A673 (cell line): ENCODE measurements around the gene C4orf50. TPM values are rescaled to one million over a fixed set of nuclear protein-coding genes. Genes with fewer than 3 reads are reported as not detected.

Experiments used
- BruUV-seq: library from RNA; stranded (reverse); fragments of 400-500 nt; replicated peaks from 2 replicates; lab custom pipeline; 2021; lab: Mats Ljungman, UMichigan
- CTCF ChIA-PET: fragments of 300-600 bp; sonication (Branson Sonifier 250); formaldehyde crosslinking; loops from one replicate; lab custom pipeline; 2022; ENCODE audit warnings: antibody characterized with exemption; lab: Charles Lee
- POLR2A ChIA-PET: fragments of 300-600 bp; sonication (Branson Sonifier 250); formaldehyde crosslinking; loops from one replicate; lab custom pipeline; 2022; ENCODE audit warnings: antibody characterized with exemption; ENCODE audit not compliant: low non-redundant PET; lab: Charles Lee
- DNase-seq: peaks from one replicate; pipeline ENCODE4 v3.0.0-alpha.2; 2015; ENCODE audit warnings: low spot score
- H3K27ac ChIP-seq: fragments of 200-600 bp; sonication (generic); 2 replicates; pipeline ENCODE4 v1.5.1; 2016; ENCODE audit warnings: mixed run types, low read depth, mild to moderate bottlenecking, mixed read lengths, antibody characterized with exemption, low read length; ENCODE audit not compliant: poor library complexity, severe bottlenecking
- H3K27me3 ChIP-seq: fragments of 200-600 bp; sonication (generic); replicated peaks from 2 replicates; pipeline ENCODE4 v1.6.1; 2017; ENCODE audit warnings: mixed run types, low read depth, mild to moderate bottlenecking, mixed read lengths, antibody characterized with exemption, low read length; ENCODE audit not compliant: insufficient read depth, poor library complexity
- H3K36me3 ChIP-seq: fragments of 200-600 bp; sonication (generic); 2 replicates; pipeline ENCODE4 v1.6.1; 2016; ENCODE audit warnings: mixed run types, mild to moderate bottlenecking, mixed read lengths, antibody characterized with exemption, low read length; ENCODE audit not compliant: insufficient read depth, poor library complexity, severe bottlenecking
- H3K4me1 ChIP-seq: fragments of 200-600 bp; sonication (generic); 2 replicates; pipeline ENCODE4 v1.6.1; 2017; ENCODE audit warnings: mixed run types, mild to moderate bottlenecking, mixed read lengths, antibody characterized with exemption, low read length; ENCODE audit not compliant: insufficient read depth, poor library complexity, severe bottlenecking
- H3K4me3 ChIP-seq: fragments of 200-600 bp; sonication (generic); 2 replicates; pipeline ENCODE4 v1.5.1; 2016; ENCODE audit warnings: low read depth, mixed run types, mild to moderate bottlenecking, mixed read lengths, low read length; ENCODE audit not compliant: poor library complexity, severe bottlenecking
- H3K9me3 ChIP-seq: fragments of 200-600 bp; sonication (generic); 2 replicates; pipeline ENCODE4 v1.6.1; 2016; ENCODE audit warnings: mixed run types, low read depth, mild to moderate bottlenecking, mixed read lengths, antibody characterized with exemption, low read length; ENCODE audit not compliant: poor library complexity, severe bottlenecking
- EZH2 ChIP-seq: fragments of 200-600 bp; sonication (generic); IDR thresholded peaks from 2 replicates; pipeline ENCODE4 v1.6.1; 2017; ENCODE audit warnings: borderline replicate concordance, low read depth, mild to moderate bottlenecking, mixed read lengths, antibody characterized with exemption, low read length; ENCODE audit not compliant: poor library complexity, severe bottlenecking
- intact Hi-C: fragments of 100-400 bp; cut with micrococcal nuclease; formaldehyde crosslinking; loops from one replicate; pipeline ENCODE4 v1.10.0; 2022; ENCODE audit not compliant: unreplicated experiment
- total RNA-seq: library from RNA; stranded (reverse); gene quantifications from 2 replicates; pipeline ENCODE4 v1.2.3, GENCODE V29; 2021
- TF ChIP-seq, protein P1 (sequence below): fragments of 300-800, 200-600 bp; sonication (generic); conservative IDR thresholded peaks from 2 replicates; pipeline ENCODE4 v1.5.1; 2017; ENCODE audit warnings: low read depth, mild to moderate bottlenecking, antibody characterized with exemption, low read length, moderate library complexity, mixed read lengths

Gene C4orf50
- total RNA-seq, 1 experiment from 2014 or later: not detected

DNA sequence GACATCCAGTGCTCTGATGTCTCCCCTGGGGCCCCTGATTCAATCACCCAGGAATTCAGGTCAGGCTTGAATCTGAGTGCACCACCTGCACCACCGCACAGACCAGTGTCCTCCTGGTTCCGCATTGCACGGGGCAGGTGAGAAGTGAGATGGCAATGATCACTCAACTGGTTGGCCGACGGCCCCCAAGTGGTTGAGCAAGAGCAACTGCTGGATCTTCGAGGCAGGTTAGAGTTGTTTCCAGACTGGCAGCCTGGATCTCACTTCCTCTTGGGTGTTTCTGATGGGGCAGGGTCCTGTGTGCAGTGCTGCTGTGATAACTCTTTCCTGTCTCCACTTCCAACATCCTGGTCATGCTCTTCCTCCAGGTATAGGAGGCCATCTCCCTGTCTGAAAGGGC, 50.4 kb downstream of the C4orf50 start:
- no peaks in the 10 kb centered on the region for H3K27me3 ChIP-seq
- no peaks in the 10 kb centered on the region for H3K9me3 ChIP-seq
- BruUV-seq: no TSS peak
- TF ChIP-seq, protein P1, sequence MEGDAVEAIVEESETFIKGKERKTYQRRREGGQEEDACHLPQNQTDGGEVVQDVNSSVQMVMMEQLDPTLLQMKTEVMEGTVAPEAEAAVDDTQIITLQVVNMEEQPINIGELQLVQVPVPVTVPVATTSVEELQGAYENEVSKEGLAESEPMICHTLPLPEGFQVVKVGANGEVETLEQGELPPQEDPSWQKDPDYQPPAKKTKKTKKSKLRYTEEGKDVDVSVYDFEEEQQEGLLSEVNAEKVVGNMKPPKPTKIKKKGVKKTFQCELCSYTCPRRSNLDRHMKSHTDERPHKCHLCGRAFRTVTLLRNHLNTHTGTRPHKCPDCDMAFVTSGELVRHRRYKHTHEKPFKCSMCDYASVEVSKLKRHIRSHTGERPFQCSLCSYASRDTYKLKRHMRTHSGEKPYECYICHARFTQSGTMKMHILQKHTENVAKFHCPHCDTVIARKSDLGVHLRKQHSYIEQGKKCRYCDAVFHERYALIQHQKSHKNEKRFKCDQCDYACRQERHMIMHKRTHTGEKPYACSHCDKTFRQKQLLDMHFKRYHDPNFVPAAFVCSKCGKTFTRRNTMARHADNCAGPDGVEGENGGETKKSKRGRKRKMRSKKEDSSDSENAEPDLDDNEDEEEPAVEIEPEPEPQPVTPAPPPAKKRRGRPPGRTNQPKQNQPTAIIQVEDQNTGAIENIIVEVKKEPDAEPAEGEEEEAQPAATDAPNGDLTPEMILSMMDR: no peak
- no peak for TF ChIP-seq EZH2
- H3K4me1 ChIP-seq: no peaks in the 10 kb centered on the region
- intact Hi-C loops: no loop called here
- CTCF ChIA-PET: no interaction called here
- POLR2A ChIA-PET: no interaction called here
- DNase-seq: no peak
- H3K36me3 ChIP-seq: no peaks in the 10 kb centered on the region
- no peak overlapping the region for H3K27ac ChIP-seq
- H3K4me3 ChIP-seq: no peak overlapping the region

DNA sequence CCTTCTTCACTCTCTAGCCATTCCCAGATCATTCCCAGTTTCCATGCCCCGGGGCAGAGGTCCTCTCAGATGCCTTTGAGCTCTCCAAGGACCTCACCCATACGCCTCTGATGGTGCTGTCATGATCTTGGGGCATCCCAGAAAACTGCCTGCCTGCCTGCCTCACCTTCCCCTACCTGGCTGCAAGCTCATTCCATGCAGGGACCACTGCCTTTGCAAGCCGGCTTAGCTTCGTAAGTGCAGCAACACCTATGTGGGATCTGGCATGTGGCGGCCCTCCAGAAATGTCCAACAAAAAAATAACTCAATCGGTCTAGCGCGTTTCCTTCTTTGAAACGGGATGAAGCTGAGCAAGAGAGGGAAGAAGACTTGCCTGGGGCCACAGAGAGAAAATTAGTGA, 53.0 kb downstream of the C4orf50 start:
- no TSS peak for BruUV-seq
- H3K4me1 ChIP-seq: no peaks in the 10 kb centered on the region
- H3K27ac ChIP-seq: no peak overlapping the region
- intact Hi-C loops: no loop called here
- ChIA-PET POLR2A (no interaction called here), CTCF (no interaction called here)
- no peaks in the 10 kb centered on the region for H3K9me3 ChIP-seq
- H3K36me3 ChIP-seq: no peaks in the 10 kb centered on the region
- DNase-seq: no peak
- TF ChIP-seq EZH2: no peak
- TF ChIP-seq, protein P1: no peak
- H3K4me3 ChIP-seq: no peak overlapping the region
- no peaks in the 10 kb centered on the region for H3K27me3 ChIP-seq

DNA sequence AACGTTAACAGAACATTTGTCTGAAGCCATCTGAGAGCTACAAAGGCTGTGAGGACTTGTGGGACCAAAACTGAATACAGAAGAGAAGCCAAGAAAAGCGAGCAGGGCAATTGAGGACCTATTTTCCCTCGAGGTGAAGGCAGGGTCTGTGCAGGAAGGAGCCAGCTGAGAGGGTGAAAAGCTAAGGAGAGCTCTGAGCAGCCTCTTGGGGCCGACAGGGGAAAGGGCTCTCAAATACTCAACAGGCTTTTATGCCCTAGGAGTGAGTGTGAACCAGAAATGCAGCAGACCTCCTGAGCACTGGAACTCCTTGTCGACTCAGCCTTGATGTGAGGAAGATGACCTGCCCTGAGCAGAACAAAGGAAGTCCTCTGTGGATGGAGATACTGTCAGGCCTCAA, 54.2 kb downstream of the C4orf50 start:
- no TSS peak for BruUV-seq
- CTCF ChIA-PET: no interaction called here

More for the DNA sequence above, 54.2 kb downstream of the C4orf50 start:
- Histone ChIP-seq H3K36me3 (no peaks in the 10 kb centered on the region), H3K27ac (no peak overlapping the region), H3K4me1 (no peaks in the 10 kb centered on the region), H3K9me3 (no peaks in the 10 kb centered on the region), H3K27me3 (no peaks in the 10 kb centered on the region), H3K4me3 (no peak overlapping the region)
- POLR2A ChIA-PET: no interaction called here
- no peak for DNase-seq
- intact Hi-C loops: no loop called here
- no peak for TF ChIP-seq EZH2
- TF ChIP-seq, protein P1: no peak
